GM18870 (cell line): Measurements from ENCODE around the gene ALDH6A1.

Experiments
- ATAC-seq: cut with Tn5 transposase; IDR thresholded peaks from one replicate; pipeline ENCODE4 v1.9.1; 2021; ENCODE audit warnings: moderate library complexity; ENCODE audit not compliant: unreplicated experiment

The ALDH6A1 gene

DNA sequence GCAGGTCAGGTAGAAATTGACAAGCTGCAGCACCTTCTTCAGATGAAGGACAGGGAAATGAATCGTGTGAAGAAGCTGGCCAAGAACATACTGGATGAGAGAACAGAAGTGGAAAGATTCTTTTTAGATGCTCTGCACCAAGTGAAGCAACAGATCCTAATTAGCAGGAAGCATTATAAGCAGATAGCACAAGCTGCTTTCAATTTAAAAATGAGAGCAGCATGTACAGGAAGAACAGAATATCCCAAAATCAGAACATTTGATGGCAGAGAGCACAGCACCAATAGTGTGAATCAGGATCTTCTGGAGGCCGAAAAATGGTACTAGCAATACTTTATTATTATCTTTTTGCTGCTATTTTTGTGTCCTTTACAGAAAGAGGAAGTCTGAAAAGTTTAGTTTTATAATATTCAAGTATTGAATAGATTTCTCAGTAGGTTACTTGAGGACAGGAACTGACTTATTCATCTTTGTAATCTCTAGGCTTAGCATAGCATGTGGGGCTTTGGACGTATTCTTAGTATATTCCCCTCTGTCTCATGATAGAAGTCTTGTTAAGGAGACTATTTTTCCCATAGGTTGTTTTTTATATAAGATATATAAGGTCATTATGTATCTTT is 34.3 kb downstream of the ALDH6A1 start:
- no peak for ATAC-seq

- ATAC-seq = no peak
Measured at GRCh38 chr14:74048281-74048680, 36.0 kb downstream of the ALDH6A1 start.

DNA sequence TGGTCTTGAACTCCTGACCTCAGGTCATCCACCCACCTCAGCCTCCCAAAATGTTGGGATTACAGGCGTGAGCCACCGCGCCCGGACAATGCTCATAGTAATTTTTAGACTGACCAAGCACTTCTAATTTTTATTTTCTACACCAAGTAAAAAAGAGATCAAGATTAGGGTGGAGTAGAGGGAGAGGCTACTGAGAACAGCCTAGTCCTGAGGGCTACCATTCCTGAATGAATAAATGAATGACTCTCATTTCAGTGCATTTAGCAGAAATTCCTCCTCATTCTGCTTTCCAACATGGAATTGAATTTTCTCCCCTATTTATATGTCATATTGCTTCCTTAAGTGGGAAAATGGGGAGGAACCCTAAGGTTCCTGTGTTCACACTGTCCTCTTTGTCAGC is 38.7 kb downstream of the ALDH6A1 start:
- ATAC-seq = no peak

- no peak for ATAC-seq
Measured at GRCh38 chr14:74042296-74042695, 42.0 kb downstream of the ALDH6A1 start.

- no peak for ATAC-seq
Measured at GRCh38 chr14:74038020-74038859, 46.0 kb downstream of the ALDH6A1 start.

DNA sequence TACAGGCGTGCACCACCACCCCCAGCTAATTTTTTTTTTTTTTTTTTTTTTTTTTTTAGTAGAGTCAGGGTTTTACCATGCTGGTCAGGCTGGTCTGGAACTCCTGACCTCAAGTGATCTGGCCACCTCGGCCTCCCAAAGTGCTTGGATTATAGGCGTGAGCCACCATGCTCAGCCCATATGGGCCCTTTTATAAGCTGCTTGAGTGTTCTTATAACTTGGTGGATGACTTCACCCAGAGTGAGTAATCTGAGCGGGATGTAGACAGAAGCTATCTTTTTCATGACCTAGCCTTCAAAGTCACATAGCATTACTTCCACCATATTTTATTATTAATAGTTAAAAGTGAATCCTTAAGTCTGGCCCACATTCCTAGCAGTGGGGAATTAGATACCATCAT is 48.7 kb downstream of the ALDH6A1 start:
- no peak for ATAC-seq

DNA sequence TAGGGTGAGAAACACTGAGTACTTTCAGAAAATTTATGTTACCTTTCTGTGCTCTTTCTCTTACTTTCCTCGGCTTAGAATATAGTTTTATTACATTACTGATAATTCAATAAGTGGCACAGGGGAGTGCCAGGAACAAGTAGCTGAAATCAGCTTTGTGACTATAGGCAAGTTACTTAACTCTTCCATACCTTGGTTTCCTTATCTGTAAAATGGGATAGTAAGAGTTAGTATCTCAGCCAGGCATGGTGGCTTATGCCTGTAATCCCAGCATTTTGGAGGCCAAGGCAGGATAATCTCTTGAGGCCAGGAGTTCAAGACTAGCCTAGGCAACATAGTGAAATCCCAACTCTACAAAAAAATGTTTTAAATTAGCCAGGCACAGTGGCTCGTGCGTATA is 49.7 kb downstream of the ALDH6A1 start:
- no peak for ATAC-seq

GRCh38 chr14:74029136-74029535 is 55.1 kb downstream of the ALDH6A1 start:
- no peak for ATAC-seq

DNA sequence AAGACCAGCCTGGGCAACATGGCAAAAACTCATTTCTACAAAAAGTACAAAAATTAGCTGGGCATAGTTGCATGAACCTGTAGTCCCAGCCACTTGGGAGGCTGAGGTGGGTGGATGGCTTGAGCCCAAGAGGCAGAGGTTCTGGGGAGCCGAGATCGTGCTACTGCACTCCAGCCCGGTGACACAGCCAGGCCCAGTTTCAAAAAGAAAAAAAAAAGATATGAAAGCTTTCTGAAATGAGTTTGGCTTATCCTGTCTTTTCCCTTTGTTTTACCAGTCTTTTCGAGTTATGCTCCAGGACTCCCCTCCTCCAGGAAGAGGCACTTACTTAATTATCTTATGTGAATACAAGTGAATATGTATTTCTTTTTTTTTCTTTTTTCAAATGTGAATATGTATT is 61.9 kb downstream of the ALDH6A1 start:
- ATAC-seq = no peak

GRCh38 chr14:74019408-74020137 is 64.7 kb downstream of the ALDH6A1 start:
- ATAC-seq = no peak

- no peak for ATAC-seq
Measured at GRCh38 chr14:74018586-74019407, 65.5 kb downstream of the ALDH6A1 start, which contains the start of the genes BBOF1 and ENTPD5. Gene BBOF1 (plus strand): TSS chr14:74019349. CDS start chr14:74019479, 130 bp downstream. Gene ENTPD5 (minus strand): TSS chr14:74019288. CDS start chr14:73988102, 31,186 bp downstream.

DNA sequence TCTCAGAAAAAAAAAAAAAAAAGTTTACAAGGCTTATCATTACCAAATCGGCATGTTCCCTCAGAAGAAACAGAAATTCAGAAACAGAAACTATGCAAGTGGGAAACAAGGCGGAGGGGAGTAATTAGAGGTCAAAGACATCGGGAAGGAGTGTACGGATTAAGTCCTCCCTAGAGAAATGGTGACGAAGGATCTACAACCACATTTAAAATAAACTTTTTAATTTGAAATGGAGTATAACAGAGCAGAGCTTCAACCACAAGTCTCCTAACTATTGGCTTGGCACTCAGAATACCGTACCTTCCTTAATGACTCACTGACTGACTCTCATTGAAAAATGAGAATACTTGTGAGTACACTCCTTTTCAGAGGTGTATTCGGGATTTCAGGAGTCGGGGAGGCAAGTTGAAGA is 66.1 kb downstream of the ALDH6A1 start:
- ATAC-seq = no peak

- ATAC-seq = no peak
Measured at GRCh38 chr14:74015963-74016362, 68.3 kb downstream of the ALDH6A1 start.

DNA sequence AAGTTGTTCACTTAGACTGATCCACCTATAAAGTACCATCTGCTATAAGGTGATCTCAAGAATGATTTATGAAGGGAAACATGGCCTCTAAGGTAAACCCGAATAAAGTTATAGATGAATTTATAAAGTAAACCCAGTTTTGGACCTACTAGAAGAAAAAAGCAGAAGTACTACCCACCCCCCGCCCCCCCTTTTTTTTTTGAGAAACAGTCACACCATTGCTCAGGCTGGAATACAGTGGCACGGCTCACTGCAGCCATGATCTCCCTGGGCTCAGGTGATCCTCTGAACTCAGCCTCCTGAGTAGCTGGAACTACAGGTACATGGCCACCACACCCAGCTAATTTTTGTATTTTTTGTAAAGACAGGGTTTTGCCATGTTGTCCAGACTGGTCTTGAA is 69.1 kb downstream of the ALDH6A1 start:
- no peak for ATAC-seq

- no peak for ATAC-seq
Measured at GRCh38 chr14:74014299-74014698, 70.0 kb downstream of the ALDH6A1 start.

GRCh38 chr14:74008843-74009499 is 75.3 kb downstream of the ALDH6A1 start:
- no peak for ATAC-seq
